NCI-H187 treated with DMSO at 0.1 percent for 48 hours (cell line): ENCODE data around the gene NPM1.
"Not testable (repeated sequence)": the region's sequence is repeated elsewhere in the genome, so short reads cannot be mapped to it uniquely, and the experiment has no call there.

Source experiments
- DNase-seq: peaks from one replicate; lab custom pipeline; 2025; lab: John Stamatoyannopoulos, UW

NPM1 gene

GRCh38 chr5:171413153-171413910 is 25.7 kb downstream of the NPM1 start:
- DNase-seq = no peak

GRCh38 chr5:171413993-171414392 is 26.3 kb downstream of the NPM1 start:
- not testable (repeated sequence) for DNase-seq

- DNase-seq = no peak
Measured at GRCh38 chr5:171415115-171415730, 27.6 kb downstream of the NPM1 start.

GRCh38 chr5:171416160-171417049 is 28.8 kb downstream of the NPM1 start:
- DNase-seq = no peak

GRCh38 chr5:171418316-171418981 is 30.8 kb downstream of the NPM1 start:
- no peak for DNase-seq

GRCh38 chr5:171418982-171419687 is 31.5 kb downstream of the NPM1 start, which contains the start of gene FGF18:
TSS of gene FGF18 (plus strand) at chr5:171419647. CDS start at chr5:171420200, 553 bp downstream.
- DNase-seq = no peak

- no peak for DNase-seq
Measured at GRCh38 chr5:171419688-171420430, 32.2 kb downstream of the NPM1 start.

- DNase-seq = no peak
Measured at GRCh38 chr5:171420431-171421241, 33.0 kb downstream of the NPM1 start.

GRCh38 chr5:171421331-171422262 is 33.9 kb downstream of the NPM1 start:
- DNase-seq = no peak

- no peak for DNase-seq
Measured at GRCh38 chr5:171422495-171422894, 34.8 kb downstream of the NPM1 start.

GRCh38 chr5:171422902-171423663 is 35.4 kb downstream of the NPM1 start:
- no peak for DNase-seq

- DNase-seq = no peak
Measured at GRCh38 chr5:171424726-171425125, 37.1 kb downstream of the NPM1 start.

- no peak for DNase-seq
Measured at GRCh38 chr5:171425596-171426244, 38.1 kb downstream of the NPM1 start.

GRCh38 chr5:171426266-171426665 is 38.6 kb downstream of the NPM1 start:
- no peak for DNase-seq

- no peak for DNase-seq
Measured at GRCh38 chr5:171426680-171427079, 39.0 kb downstream of the NPM1 start.

GRCh38 chr5:171427318-171428167 is 39.9 kb downstream of the NPM1 start:
- no peak for DNase-seq
